HG02610 (cell line): ENCODE data around the gene PSMG2.
"Not testable (repeated sequence)": the region's sequence is repeated elsewhere in the genome, so short reads cannot be mapped to it uniquely, and the experiment has no call there.

Experiments
- ATAC-seq: cut with Tn5 transposase; IDR thresholded peaks from one replicate; pipeline ENCODE4 v1.9.1; 2021; ENCODE audit warnings: mild to moderate bottlenecking, moderate library complexity; ENCODE audit not compliant: unreplicated experiment

The PSMG2 gene

GRCh38 chr18:12721495-12722275 is 18.8 kb downstream of the PSMG2 start:
- no peak for ATAC-seq

DNA sequence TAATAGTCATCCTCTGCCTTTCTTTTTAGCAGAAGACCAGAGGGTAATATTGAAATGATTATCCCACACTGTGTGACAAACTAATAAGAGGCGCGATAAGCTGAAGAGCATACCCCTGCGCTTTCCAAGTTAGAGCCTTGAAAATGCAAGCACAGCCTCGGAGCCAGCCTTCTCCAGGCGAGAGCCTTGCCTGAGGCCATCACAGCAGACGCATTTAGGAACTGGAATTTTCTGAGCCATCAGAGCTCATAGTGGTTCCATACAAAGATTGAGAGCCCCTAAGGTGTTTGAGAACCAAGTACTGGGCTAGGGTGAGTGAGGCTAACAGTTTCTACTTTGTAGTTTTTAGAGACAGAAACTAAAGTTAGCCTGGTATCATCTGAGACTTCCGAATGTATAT is 19.9 kb downstream of the PSMG2 start:
- no peak for ATAC-seq

DNA sequence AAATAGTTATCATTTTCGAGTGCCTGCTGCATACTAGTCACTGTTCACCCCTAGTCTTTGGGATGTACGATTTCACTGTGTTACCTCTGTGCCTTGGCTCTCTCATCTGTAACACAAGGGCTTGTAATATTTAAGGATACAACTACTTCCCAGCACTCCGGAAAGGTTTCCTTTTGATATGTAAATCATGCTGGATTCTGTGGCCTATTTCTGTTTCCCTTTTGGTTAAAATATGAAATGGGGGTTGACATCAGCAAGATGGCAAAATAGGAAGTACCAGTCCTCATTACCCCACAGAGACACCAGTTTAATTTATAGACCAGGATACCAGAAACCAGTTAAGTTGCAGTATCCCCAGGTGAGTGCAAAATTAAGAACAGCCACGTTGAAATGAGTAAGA is 23.5 kb downstream of the PSMG2 start:
- ATAC-seq: no peak

DNA sequence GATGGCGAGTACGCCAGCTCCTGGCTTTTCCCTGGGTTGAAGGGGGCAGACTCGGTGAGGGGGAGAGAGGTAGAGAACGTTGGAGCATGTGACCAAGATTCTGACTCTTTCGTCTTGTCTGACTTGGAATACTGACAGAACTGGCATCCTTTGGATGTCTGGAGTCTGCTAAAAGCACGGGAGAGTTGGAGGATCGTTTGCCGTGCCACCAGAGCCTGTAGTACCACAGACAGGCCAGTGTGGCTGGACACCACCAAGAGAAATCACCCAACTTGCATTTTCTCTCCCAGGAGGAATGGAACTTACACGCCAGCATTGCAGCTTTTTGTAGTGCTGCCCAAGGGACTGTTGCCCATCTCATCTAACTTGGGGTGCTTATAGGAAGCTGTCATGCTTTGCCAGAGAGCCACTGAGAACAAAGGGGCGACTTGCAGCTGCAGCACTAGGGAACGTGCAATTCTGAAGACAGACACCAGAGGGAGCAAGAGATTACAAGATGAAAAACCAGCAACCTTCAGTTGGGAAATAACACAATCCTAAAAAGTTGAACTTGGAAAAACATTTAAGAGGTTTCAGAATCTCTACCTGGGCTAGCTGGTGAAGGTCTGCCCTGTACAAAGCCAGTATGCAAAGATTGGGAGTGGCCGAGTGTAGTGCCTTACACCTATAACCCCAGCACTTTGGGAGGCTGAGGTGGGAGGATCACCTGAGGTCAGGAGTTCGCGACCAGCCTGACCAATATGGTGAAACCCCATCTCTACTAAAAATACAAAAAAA is 24.1 kb downstream of the PSMG2 start:
- ATAC-seq: no peak

GRCh38 chr18:12737243-12737902 is 34.5 kb downstream of the PSMG2 start:
- no peak for ATAC-seq

DNA sequence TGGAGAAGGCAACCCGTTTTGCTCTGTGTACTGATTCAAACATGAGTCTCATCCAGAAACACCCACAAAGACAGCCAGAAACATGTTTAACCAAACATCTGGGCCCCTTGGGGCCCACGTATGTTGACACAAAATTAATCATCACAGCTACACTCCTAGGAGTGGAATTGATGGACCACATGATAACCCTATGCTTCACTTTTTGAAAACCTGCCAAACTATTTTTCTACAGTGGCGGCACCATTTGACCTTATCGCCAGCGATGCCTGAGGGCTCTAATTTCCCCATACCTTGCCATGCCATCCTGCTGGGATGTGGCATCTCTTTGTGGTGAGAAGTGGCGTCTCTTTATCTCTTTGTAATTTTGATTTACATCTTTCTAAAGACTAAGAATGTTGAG is 38.5 kb downstream of the PSMG2 start:
- no peak for ATAC-seq

- no peak for ATAC-seq
These were observed 39.6 kb downstream of the PSMG2 start for GRCh38 chr18:12742453-12742852.

DNA sequence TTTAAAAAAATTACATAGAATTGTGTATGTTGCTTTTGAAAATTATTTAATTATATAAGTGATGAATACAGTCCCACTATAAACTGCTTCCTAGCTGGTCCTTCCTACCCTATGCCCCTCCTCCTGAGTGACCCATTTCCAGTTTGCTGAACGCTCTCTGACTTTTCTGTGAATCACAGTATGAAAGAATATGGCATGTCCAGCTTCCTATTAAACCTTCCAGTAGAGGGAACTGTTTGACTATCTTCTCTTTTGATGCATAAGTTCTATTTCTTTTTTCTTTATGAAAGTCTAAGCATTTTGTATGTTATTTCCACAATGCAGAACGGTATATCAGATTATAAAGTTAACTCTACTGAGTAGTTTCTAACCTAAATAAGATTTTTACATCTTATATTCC is 41.3 kb downstream of the PSMG2 start:
- ATAC-seq: no peak

DNA sequence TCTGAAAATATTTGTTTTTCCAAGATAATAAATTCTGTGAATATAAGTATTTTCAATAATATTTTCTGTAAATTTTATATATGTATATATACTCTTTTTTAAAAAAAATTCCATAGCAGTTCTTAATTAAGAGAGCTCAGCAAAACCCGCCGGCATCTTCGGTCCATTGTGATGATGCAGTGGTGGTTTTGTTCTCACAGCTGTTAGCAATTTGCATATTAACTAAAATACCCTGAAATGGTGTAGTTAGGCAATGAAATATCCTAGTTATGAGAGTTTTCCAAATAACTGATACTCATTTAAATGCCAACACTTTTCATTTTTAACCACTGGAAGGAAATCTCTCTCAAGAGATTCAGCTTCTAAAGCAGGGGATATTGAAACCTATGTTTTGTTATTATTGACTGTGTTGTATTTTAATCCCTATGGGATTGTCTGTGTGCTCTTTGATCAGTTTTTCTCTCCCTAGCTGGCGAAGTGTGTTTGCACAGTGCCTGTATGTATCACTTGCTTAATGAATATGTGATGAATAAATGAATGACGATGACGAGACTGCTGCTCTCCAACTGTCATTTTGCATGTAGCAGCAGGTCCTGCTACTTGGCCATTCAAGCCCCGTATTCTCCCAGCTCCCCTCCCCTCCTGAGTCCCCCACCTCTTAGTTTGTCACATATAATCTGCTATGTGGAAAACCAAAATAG is 42.4 kb downstream of the PSMG2 start:
- no peak for ATAC-seq

DNA sequence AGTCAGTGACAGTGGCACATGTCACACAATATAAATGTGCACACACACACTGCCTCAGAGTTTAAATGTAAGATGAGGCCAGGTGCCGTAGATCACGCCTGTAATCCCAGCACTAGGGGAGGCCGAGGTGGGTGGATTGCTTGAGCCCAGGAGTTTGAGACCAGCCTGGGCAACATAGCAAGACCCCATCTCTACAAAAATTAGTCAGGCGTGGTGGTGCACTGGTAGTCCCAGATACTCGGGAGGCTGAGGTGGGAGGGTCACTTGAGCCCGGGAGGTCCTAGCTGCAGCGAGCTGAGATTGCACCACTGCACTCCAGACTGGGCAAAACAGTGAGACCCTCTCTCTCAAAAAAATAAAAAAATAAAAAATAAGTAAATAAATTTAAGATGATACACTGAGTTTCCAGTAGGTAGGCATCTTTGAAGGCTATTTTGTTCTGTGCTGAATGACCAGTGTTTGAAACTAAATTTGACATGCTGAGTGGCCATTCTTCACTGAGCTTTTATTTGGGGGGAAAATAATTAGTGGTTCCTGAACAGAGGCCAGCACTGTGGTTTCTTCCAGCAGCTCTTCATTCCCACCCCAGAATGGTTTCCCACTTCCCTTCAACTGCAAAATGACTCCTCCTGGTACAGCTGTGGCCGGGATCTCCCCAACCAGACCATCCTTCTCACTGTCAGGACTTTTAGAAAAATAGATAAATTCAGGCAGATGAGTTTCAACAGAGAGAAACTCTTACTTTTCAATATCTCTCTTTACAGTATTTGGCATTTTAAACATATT is 44.9 kb downstream of the PSMG2 start:
- no peak for ATAC-seq

- ATAC-seq: no peak
These were observed 45.8 kb downstream of the PSMG2 start for GRCh38 chr18:12748671-12749070.

GRCh38 chr18:12749121-12749520 is 46.3 kb downstream of the PSMG2 start:
- ATAC-seq: no peak

DNA sequence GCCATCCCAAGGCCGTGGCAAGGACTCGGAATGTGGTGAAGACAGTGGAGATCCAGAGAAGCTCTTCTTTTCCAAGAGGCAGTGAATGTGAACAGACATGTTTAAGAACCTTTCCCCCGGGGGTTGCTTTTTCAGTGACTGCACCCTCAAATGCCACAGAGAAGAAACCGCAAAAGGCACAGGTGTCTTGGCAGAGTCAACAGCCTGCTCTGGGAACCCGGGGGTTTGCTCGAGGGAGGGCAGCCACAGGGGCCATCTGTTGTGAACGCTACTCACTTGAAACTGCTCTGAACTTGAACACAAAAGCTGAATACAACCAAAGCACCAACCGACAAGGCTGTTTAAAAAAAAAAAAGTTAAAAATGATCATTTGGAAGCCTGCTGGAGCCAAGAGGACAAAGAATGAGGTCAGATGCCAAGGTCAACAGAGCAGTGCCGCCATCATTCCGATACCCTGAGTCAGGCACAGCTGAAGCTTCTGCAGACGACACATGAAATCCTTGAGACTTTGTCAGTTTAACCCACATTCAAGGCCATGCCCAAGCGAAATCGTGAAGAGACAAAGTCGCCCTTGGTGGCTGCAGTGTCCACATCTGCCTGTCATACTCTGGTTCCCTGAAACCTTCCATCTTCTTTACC is 47.4 kb downstream of the PSMG2 start:
- no peak for ATAC-seq

DNA sequence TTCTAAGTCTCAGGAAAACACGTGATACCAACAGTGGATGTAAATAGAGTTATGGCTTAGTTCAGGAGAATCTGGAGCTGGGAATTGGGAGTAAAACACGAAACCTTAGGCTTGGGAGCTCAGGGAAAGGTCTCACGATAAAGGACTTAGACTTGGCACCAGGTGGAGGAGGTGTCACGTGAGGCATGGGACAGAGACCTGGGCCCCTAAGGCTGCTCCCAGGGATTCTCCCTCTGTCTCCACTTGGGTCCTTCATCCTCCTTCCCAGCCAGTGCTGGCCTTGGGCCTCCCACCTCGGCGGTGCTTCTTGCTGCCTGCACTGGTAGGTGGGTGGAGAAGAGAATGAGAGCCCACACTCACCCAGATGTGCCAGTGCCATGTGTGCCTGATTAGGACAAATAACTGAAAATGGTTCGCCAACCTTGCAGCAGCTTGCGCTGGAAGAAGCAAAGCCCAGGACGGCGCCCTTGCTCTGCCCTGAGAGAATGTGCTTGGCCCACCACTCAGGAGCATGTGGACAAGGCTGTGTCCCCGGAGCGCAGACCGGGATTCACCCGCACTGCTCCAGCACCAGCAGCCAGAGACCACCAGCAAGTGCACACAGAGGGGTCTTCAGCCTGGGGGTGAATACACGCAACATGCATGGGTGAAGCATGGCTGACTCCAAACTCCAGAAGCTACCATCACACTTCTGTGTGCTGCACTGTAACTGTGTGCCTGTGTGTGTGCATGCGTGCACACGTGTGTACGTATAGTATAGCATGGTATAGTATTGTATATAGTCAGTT is 48.1 kb downstream of the PSMG2 start:
- ATAC-seq: no peak

- no peak for ATAC-seq
These were observed 48.7 kb downstream of the PSMG2 start for GRCh38 chr18:12751503-12751884.

- no peak for ATAC-seq
These were observed 49.0 kb downstream of the PSMG2 start for GRCh38 chr18:12751891-12752290.

GRCh38 chr18:12754511-12754910 is 51.7 kb downstream of the PSMG2 start:
- ATAC-seq: no peak

- not testable (repeated sequence) for ATAC-seq
These were observed 52.8 kb downstream of the PSMG2 start for GRCh38 chr18:12755606-12756005.

DNA sequence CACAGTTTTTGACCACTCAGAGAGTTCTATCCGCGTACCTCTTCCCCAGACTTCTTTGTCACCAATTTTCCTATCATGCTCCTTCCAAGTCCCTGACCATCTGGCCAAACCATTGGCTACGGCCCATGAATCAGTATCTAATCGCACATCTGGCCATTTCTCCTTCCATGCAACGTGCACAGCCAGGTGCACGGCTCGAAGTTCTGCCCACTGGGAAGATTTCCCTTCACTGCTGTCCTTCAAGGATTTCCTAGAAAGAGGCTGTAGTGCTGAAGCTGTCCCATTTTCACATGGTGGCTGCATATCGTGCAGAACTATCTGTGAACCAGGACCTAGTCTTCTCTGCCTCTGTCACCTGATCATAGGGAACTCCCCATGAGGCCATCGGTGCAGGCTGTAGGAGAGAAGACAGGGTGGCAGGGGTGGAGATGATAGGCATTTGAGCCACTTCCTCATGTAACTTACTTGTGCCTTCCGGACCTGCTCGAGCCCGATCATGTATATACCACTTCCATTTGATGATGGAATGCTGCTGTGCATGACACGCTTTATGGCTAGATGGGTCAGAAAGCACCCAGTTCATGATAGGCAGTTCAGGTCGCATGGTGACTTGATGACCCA is 53.9 kb downstream of the PSMG2 start:
- ATAC-seq: not testable (repeated sequence)
